Chondrocyte (in vitro differentiated cells): Measurements from ENCODE around the gene DPEP2NB. TPM values are rescaled to one million over a fixed set of nuclear protein-coding genes. Genes with fewer than 3 reads are reported as not detected.
A peak's percentile ranks its signal among the peaks of the same experiment; 100 is the strongest.

Source experiments
- DNase-seq: peaks from one replicate; pipeline ENCODE4 v3.0.0; 2021; ENCODE audit warnings: mixed read lengths, low spot score
- H3K27ac Mint-ChIP-seq: one replicate; pipeline ENCODE4 v1.8.0; 2021; ENCODE audit warnings: mild to moderate bottlenecking, moderate library complexity, mixed read lengths; ENCODE audit not compliant: unreplicated experiment
- H3K27me3 Mint-ChIP-seq: 2 replicates; pipeline ENCODE4 v1.8.0; 2021; ENCODE audit warnings: low read depth, mixed read lengths
- H3K36me3 Mint-ChIP-seq: 2 replicates; pipeline ENCODE4 v1.8.0; 2021; ENCODE audit warnings: low read depth, mixed read lengths
- H3K4me1 Mint-ChIP-seq: 2 replicates; pipeline ENCODE4 v1.8.0; 2021; ENCODE audit warnings: low read depth, mild to moderate bottlenecking, mixed read lengths
- H3K4me3 Mint-ChIP-seq: one replicate; pipeline ENCODE4 v1.8.0; 2021; ENCODE audit warnings: mild to moderate bottlenecking, moderate library complexity, mixed read lengths; ENCODE audit not compliant: unreplicated experiment
- H3K9me3 Mint-ChIP-seq: 2 replicates; pipeline ENCODE4 v1.8.0; 2021; ENCODE audit warnings: low read depth, mixed read lengths
- CTCF ChIP-seq: fragments of 200-600 bp; sonication (generic); IDR thresholded peaks from 2 replicates; pipeline ENCODE4 v1.5.0; 2021; ENCODE audit warnings: antibody characterized with exemption, mild to moderate bottlenecking, moderate library complexity
- total RNA-seq: library from RNA; stranded (reverse); gene quantifications from 3 replicates; pipeline ENCODE4 v1.2.1, GENCODE V29; 2021

The DPEP2NB gene
- total RNA-seq, 1 donor from 2014 or later, result not detected

GRCh38 chr16:67963662-67964321 lies 51.9 kb downstream of the DPEP2NB start:
- Mint-ChIP-seq H3K4me3 (no peak overlapping the region), H3K4me1 (peaks cover 70% of the 10 kb centered on the region), H3K27ac (no peak overlapping the region), H3K9me3 (no peaks in the 10 kb centered on the region), H3K27me3 (no peaks in the 10 kb centered on the region), H3K36me3 (peaks cover 30% of the 10 kb centered on the region)
- no peak for TF ChIP-seq CTCF
- peak; percentile 89 for DNase-seq

Other genes starting within 250 kb of the DPEP2NB start
- gene RANBP10, start 209.4 kb downstream of the DPEP2NB start, total RNA-seq, result 13.4 to 16.8 TPM (median 14.4 TPM) in 3 replicates
- 1.8 to 3.1 TPM (median 2.3 TPM) in 3 replicates for gene TSNAXIP1, start 209.0 kb downstream of the DPEP2NB start, total RNA-seq
- 25.3 to 26.3 TPM (median 25.7 TPM) in 3 replicates for gene THAP11, start 173.6 kb downstream of the DPEP2NB start, total RNA-seq
- gene NUTF2, start 169.0 kb downstream of the DPEP2NB start, total RNA-seq, result 131 to 147 TPM (median 135 TPM) in 3 replicates
- gene CENPT, start 168.2 kb downstream of the DPEP2NB start, total RNA-seq, result 50.5 to 58.3 TPM (median 52.8 TPM) in 3 replicates
- 67.6 to 77.2 TPM (median 67.9 TPM) in 3 replicates for gene EDC4, start 142.9 kb downstream of the DPEP2NB start, total RNA-seq
- 0.57 TPM in 1 of 3 replicates, not detected in the others for gene NRN1L, start 131.0 kb downstream of the DPEP2NB start, total RNA-seq
- gene PSKH1, start 122.7 kb downstream of the DPEP2NB start, total RNA-seq, result 33.1 to 38.9 TPM (median 35.9 TPM) in 3 replicates
- not detected in 3 replicates for gene CTRL, start 84.0 kb downstream of the DPEP2NB start, total RNA-seq
- 30.1 to 43.2 TPM (median 33.9 TPM) in 3 replicates for gene PSMB10, start 79.1 kb downstream of the DPEP2NB start, total RNA-seq
- gene LCAT, start 71.8 kb downstream of the DPEP2NB start, total RNA-seq, result 35.8 to 43.1 TPM (median 38.2 TPM) in 3 replicates
- 117 to 138 TPM (median 132 TPM) in 3 replicates for gene SLC12A4, start 47.3 kb downstream of the DPEP2NB start, total RNA-seq
- gene DPEP3, start 35.4 kb downstream of the DPEP2NB start, total RNA-seq, result not detected in 3 replicates
- gene DPEP2, start 16.4 kb downstream of the DPEP2NB start, total RNA-seq, result not detected in 3 replicates
- 5.8 to 6.7 TPM (median 6.6 TPM) in 3 replicates for gene DDX28, start 7.3 kb upstream of the DPEP2NB start, total RNA-seq
- 12.2 to 15.9 TPM (median 12.7 TPM) in 3 replicates for gene DUS2, start 7.4 kb upstream of the DPEP2NB start, total RNA-seq
- 32.2 to 38.0 TPM (median 37.7 TPM) in 3 replicates for gene NFATC3, start 69.5 kb upstream of the DPEP2NB start, total RNA-seq
- gene ESRP2, start 220.2 kb upstream of the DPEP2NB start, total RNA-seq, result 0.42 to 0.44 TPM in 2 of 3 replicates, not detected in the other
- gene PLA2G15, start 229.5 kb upstream of the DPEP2NB start, total RNA-seq, result 24.5 to 29.6 TPM (median 28.0 TPM) in 3 replicates
- 49.5 to 57.3 TPM (median 55.9 TPM) in 3 replicates for gene SLC7A6, start 248.6 kb upstream of the DPEP2NB start, total RNA-seq